Neural crest cell (in vitro differentiated cells): ENCODE data around the gene CADPS. TPM values are rescaled to one million over a fixed set of nuclear protein-coding genes. Genes with fewer than 3 reads are reported as not detected.

Experiments
- DNase-seq: peaks from one replicate; pipeline ENCODE4 v3.0.0; 2021; ENCODE audit warnings: low read depth, mixed read lengths, low spot score
- H3K27ac Mint-ChIP-seq: one replicate; pipeline ENCODE4 v1.8.0; 2021; ENCODE audit warnings: mild to moderate bottlenecking, mixed read lengths; ENCODE audit not compliant: unreplicated experiment
- H3K27me3 Mint-ChIP-seq: 2 replicates; pipeline ENCODE4 v1.8.0; 2021; ENCODE audit warnings: low read depth, mild to moderate bottlenecking, mixed read lengths
- H3K36me3 Mint-ChIP-seq: 2 replicates; pipeline ENCODE4 v1.8.0; 2021; ENCODE audit warnings: low read depth, mild to moderate bottlenecking, mixed read lengths
- H3K4me1 Mint-ChIP-seq: 2 replicates; pipeline ENCODE4 v1.8.0; 2021; ENCODE audit warnings: mixed read lengths
- H3K4me3 Mint-ChIP-seq: one replicate; pipeline ENCODE4 v1.8.0; 2021; ENCODE audit warnings: mild to moderate bottlenecking, mixed read lengths
- H3K9me3 Mint-ChIP-seq: 2 replicates; pipeline ENCODE4 v1.8.0; 2021; ENCODE audit warnings: mixed read lengths
- total RNA-seq: library from RNA; stranded (reverse); gene quantifications from 2 replicates; pipeline ENCODE4 v1.2.1, GENCODE V29; 2021
- TF ChIP-seq, protein P1 (sequence below): fragments of 200-600 bp; sonication (generic); conservative IDR thresholded peaks from 2 replicates; pipeline ENCODE4 v1.5.0; 2021; ENCODE audit warnings: antibody characterized with exemption, mild to moderate bottlenecking

The CADPS gene
- total RNA-seq, 1 donor from 2014 or later: 9.3 TPM

DNA sequence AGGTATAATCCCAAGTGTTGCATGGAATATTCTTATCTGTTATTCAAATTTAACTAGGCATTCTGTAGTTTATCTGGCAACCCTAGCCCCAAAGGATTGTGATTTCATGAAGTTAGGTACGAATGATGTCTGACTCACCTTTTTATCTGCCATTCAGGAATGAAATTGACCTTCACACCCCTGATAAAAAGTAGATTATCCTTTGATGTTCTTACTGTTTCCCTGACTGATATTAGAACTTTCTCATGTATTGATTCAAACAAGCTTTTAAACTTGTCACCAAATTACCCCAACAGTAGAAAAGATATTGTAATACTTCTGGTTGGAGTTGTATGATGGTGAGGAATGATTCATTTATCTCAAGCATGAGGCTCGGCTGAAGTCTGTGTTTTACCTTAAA lies 43.6 kb upstream of the CADPS start:
- Mint-ChIP-seq H3K27me3 (peaks cover 2% of the 10 kb centered on the region), H3K36me3 (no peaks in the 10 kb centered on the region), H3K4me1 (peaks cover 9% of the 10 kb centered on the region), H3K9me3 (peaks cover 4% of the 10 kb centered on the region), H3K27ac (no peak overlapping the region), H3K4me3 (no peak overlapping the region)
- DNase-seq: no peak
- TF ChIP-seq, protein P1, sequence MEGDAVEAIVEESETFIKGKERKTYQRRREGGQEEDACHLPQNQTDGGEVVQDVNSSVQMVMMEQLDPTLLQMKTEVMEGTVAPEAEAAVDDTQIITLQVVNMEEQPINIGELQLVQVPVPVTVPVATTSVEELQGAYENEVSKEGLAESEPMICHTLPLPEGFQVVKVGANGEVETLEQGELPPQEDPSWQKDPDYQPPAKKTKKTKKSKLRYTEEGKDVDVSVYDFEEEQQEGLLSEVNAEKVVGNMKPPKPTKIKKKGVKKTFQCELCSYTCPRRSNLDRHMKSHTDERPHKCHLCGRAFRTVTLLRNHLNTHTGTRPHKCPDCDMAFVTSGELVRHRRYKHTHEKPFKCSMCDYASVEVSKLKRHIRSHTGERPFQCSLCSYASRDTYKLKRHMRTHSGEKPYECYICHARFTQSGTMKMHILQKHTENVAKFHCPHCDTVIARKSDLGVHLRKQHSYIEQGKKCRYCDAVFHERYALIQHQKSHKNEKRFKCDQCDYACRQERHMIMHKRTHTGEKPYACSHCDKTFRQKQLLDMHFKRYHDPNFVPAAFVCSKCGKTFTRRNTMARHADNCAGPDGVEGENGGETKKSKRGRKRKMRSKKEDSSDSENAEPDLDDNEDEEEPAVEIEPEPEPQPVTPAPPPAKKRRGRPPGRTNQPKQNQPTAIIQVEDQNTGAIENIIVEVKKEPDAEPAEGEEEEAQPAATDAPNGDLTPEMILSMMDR: no peak

DNA sequence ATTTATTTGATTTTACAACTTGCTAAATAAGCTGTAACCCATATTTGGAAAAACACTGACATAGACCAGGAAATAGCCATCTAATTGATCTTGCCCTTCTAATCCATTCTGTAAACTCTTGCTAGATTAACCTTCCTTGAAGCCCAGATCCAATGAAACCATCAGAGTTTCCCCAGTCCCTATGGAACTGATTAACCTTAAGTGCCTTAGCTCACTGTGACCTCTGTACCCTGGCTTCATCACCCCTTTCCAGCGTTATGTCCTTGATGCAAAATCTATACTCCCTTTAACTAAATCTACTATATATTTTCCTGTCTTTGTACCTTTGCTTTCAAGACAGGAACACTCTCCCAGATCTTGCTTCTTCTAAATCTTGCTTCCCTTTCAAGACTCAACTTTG lies 42.9 kb upstream of the CADPS start:
- H3K9me3 Mint-ChIP-seq: peaks cover 4% of the 10 kb centered on the region
- no peaks in the 10 kb centered on the region for H3K36me3 Mint-ChIP-seq
- H3K27me3 Mint-ChIP-seq: peaks cover 2% of the 10 kb centered on the region
- no peak for DNase-seq
- H3K4me1 Mint-ChIP-seq: peaks cover 5% of the 10 kb centered on the region
- TF ChIP-seq, protein P1: no peak
- no peak overlapping the region for H3K4me3 Mint-ChIP-seq
- H3K27ac Mint-ChIP-seq: no peak overlapping the region

DNA sequence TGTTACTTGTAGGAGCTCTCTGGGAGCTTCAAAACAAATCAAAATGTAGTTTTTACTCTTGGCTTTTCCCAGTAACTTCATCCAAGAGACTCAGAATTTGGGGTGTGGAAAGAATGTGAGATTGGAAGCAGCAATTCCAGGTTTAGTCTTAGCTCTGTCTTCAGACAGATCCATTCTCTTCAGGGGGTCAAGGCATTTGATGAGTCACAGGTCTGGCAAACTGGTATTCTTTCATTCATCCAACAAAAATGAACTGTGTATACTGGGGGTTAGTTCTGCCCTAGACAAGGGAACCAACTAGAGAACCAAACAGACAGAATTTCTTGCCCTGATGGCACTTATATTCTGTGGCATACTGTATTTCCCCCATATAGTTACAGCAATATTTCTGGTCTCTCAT lies 36.3 kb upstream of the CADPS start:
- Mint-ChIP-seq H3K27me3 (no peaks in the 10 kb centered on the region), H3K36me3 (no peaks in the 10 kb centered on the region), H3K27ac (no peak overlapping the region), H3K4me1 (no peaks in the 10 kb centered on the region), H3K4me3 (no peak overlapping the region), H3K9me3 (no peaks in the 10 kb centered on the region)
- TF ChIP-seq, protein P1: no peak
- no peak for DNase-seq

DNA sequence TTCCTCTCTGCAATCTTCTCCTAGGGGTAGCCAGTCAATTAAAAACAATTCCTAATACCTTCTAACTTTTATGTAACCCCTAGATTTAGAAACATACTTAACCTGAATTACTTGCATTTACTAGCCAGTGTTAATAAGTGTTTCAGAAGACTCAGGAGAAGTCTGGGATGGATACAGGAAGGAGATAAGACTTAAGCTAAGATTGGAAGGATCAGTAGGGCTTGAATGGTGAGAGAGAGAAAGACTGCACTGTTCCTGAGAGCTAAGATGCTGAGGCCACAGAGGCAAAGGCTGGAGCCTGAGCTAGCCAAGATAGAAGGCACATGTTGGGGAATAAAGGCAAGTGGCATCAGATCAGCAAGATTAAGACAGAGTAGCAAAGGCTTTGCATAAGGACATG lies 30.1 kb upstream of the CADPS start:
- peaks cover 13% of the 10 kb centered on the region for H3K27me3 Mint-ChIP-seq
- no peak overlapping the region for H3K27ac Mint-ChIP-seq
- H3K4me3 Mint-ChIP-seq: no peak overlapping the region
- no peak for DNase-seq
- no peaks in the 10 kb centered on the region for H3K36me3 Mint-ChIP-seq
- no peaks in the 10 kb centered on the region for H3K4me1 Mint-ChIP-seq
- TF ChIP-seq, protein P1: no peak
- H3K9me3 Mint-ChIP-seq: no peaks in the 10 kb centered on the region

DNA sequence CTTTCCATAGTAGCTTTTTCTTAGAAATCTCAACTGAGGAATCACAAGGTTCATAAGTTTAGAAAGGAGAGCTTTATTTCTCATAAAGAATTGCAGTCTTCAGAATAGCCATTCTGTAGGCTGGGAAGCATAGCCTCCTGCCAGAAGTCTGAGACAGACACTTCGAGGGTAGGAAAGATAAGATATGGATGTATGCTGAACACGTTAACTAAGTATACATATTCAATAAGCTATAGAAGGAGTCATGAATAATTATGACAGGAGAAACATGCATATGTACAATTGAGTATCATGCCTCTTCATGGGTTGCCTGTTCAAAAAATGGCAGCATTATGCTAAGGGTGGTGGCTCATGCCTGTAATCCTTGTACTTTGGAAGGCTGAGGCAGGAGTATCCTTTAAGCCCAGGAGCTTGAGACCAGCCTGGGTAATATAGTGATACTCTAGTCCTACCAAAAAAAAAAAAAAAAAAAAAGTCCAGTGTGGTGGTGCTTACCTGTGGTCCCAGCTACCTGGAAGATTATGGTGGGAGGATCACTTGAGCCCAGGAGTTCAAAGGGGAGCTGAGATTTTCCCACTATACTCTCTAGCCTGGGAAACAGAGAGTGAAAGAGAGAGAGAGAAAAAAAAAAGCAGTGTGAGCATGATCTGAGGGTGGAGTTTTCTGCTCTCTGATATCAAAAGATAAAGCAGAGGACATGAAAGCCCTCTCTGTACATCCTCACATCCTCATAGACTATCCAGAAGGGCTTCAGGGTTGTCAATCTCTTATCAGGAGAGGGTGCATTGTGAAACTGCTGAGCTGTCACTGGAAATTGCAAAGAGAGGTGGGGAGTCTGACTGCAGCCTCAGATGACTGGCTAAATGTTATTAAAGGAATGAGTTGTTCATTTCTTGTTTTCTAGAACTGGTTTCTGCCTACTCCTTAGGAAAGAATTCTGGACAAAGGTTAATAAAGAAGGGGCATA lies 23.6 kb upstream of the CADPS start:
- Mint-ChIP-seq H3K9me3 (peaks cover 3% of the 10 kb centered on the region), H3K4me1 (no peaks in the 10 kb centered on the region), H3K27ac (no peak overlapping the region), H3K27me3 (peaks cover 32% of the 10 kb centered on the region), H3K4me3 (no peak overlapping the region), H3K36me3 (no peaks in the 10 kb centered on the region)
- no peak for DNase-seq
- TF ChIP-seq, protein P1: no peak
